SK-N-SH (cell line): ENCODE results near the gene CRNN.

Experiments
- ELF1 ChIP-seq: IDR thresholded peaks from 2 replicates; pipeline ENCODE4 v1.4.0; 2012
- NFIC ChIP-seq: IDR thresholded peaks from 2 replicates; pipeline ENCODE4 v1.4.0; 2012; ENCODE audit warnings: borderline replicate concordance
- NRF1 ChIP-seq: IDR thresholded peaks from 2 replicates; pipeline ENCODE4 v1.6.1; 2012; ENCODE audit warnings: low read depth, mild to moderate bottlenecking, low read length
- POLR2AphosphoS5 ChIP-seq: IDR thresholded peaks from 2 replicates; pipeline ENCODE4 v1.6.1; 2012; ENCODE audit warnings: low read depth, low read length
- RAD21 ChIP-seq: IDR thresholded peaks from 2 replicates; pipeline ENCODE4 v1.6.1; 2012; ENCODE audit warnings: mild to moderate bottlenecking, low read length
- RCOR1 ChIP-seq: fragments of 150-350 bp; IDR thresholded peaks from 2 replicates; pipeline ENCODE4 v1.6.1; 2017; ENCODE audit warnings: antibody characterized with exemption, low read length
- SIN3A ChIP-seq: IDR thresholded peaks from 2 replicates; pipeline ENCODE4 v1.6.1; 2012; ENCODE audit warnings: low read depth, mild to moderate bottlenecking, low read length, moderate library complexity, borderline replicate concordance
- SMC3 ChIP-seq: IDR thresholded peaks from 2 replicates; pipeline ENCODE4 v1.6.1; 2012; ENCODE audit warnings: low read depth, low read length, improper control_type of control experiment
- TAF1 ChIP-seq: IDR thresholded peaks from 2 replicates; pipeline ENCODE4 v1.6.1; 2012; ENCODE audit warnings: low read depth, mild to moderate bottlenecking, low read length, moderate library complexity, borderline replicate concordance
- TF ChIP-seq, protein P1 (sequence below): IDR thresholded peaks from 2 replicates; pipeline ENCODE4; 2012
- TF ChIP-seq, protein P2 (sequence below): IDR thresholded peaks from 2 replicates; pipeline ENCODE4 v1.4.0; 2012; ENCODE audit warnings: low read depth, borderline replicate concordance
- TF ChIP-seq, protein P3 (sequence below): fragments of 200-600 bp; sonication (generic); IDR thresholded peaks from 2 replicates; pipeline ENCODE4 v1.6.1; 2017; ENCODE audit warnings: antibody characterized with exemption, mild to moderate bottlenecking, moderate library complexity
- TF ChIP-seq, protein P4 (sequence below): IDR thresholded peaks from 2 replicates; pipeline ENCODE4 v1.4.0; 2012; ENCODE audit warnings: low read depth, borderline replicate concordance
- TF ChIP-seq, protein P5 (sequence below): IDR thresholded peaks from 2 replicates; pipeline ENCODE4 v1.4.0; 2012; ENCODE audit warnings: low read depth

DNA sequence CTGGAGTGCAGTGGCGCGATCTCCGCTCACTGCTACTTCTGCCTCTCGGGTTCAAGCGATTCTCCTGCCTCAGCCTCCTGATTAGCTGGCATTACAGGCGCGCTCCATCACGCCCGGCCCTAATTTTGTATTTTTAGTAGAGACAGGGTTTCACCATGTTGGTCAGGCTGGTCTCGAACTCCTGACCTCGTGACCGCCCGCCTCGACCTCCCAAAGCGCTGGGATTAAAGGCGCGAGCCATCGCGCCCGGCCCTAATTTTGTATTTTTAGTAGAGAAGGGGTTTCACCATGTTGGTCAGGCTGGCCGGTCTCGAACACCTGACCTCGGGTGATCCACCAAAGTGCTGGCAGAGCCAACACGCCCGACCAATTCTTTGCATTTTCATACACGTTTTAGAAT, 48.6 kb upstream of the CRNN start:
- no peak for TF ChIP-seq SMC3
- TF ChIP-seq, protein P1, sequence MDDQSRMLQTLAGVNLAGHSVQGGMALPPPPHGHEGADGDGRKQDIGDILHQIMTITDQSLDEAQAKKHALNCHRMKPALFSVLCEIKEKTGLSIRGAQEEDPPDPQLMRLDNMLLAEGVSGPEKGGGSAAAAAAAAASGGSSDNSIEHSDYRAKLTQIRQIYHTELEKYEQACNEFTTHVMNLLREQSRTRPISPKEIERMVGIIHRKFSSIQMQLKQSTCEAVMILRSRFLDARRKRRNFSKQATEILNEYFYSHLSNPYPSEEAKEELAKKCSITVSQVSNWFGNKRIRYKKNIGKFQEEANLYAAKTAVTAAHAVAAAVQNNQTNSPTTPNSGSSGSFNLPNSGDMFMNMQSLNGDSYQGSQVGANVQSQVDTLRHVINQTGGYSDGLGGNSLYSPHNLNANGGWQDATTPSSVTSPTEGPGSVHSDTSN: no peak
- TF ChIP-seq, protein P2, sequence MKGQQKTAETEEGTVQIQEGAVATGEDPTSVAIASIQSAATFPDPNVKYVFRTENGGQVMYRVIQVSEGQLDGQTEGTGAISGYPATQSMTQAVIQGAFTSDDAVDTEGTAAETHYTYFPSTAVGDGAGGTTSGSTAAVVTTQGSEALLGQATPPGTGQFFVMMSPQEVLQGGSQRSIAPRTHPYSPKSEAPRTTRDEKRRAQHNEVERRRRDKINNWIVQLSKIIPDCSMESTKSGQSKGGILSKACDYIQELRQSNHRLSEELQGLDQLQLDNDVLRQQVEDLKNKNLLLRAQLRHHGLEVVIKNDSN: no peak
- TF ChIP-seq, protein P3, sequence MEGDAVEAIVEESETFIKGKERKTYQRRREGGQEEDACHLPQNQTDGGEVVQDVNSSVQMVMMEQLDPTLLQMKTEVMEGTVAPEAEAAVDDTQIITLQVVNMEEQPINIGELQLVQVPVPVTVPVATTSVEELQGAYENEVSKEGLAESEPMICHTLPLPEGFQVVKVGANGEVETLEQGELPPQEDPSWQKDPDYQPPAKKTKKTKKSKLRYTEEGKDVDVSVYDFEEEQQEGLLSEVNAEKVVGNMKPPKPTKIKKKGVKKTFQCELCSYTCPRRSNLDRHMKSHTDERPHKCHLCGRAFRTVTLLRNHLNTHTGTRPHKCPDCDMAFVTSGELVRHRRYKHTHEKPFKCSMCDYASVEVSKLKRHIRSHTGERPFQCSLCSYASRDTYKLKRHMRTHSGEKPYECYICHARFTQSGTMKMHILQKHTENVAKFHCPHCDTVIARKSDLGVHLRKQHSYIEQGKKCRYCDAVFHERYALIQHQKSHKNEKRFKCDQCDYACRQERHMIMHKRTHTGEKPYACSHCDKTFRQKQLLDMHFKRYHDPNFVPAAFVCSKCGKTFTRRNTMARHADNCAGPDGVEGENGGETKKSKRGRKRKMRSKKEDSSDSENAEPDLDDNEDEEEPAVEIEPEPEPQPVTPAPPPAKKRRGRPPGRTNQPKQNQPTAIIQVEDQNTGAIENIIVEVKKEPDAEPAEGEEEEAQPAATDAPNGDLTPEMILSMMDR: no peak
- no peak for TF ChIP-seq ELF1
- TF ChIP-seq POLR2AphosphoS5: no peak
- TF ChIP-seq, protein P4, sequence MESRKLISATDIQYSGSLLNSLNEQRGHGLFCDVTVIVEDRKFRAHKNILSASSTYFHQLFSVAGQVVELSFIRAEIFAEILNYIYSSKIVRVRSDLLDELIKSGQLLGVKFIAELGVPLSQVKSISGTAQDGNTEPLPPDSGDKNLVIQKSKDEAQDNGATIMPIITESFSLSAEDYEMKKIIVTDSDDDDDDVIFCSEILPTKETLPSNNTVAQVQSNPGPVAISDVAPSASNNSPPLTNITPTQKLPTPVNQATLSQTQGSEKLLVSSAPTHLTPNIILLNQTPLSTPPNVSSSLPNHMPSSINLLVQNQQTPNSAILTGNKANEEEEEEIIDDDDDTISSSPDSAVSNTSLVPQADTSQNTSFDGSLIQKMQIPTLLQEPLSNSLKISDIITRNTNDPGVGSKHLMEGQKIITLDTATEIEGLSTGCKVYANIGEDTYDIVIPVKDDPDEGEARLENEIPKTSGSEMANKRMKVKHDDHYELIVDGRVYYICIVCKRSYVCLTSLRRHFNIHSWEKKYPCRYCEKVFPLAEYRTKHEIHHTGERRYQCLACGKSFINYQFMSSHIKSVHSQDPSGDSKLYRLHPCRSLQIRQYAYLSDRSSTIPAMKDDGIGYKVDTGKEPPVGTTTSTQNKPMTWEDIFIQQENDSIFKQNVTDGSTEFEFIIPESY: no peak
- no peak for TF ChIP-seq NRF1
- no peak for TF ChIP-seq RAD21
- TF ChIP-seq NFIC: no peak
- no peak for TF ChIP-seq RCOR1
- no peak for TF ChIP-seq SIN3A
- TF ChIP-seq, protein P5, sequence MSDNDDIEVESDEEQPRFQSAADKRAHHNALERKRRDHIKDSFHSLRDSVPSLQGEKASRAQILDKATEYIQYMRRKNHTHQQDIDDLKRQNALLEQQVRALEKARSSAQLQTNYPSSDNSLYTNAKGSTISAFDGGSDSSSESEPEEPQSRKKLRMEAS: no peak
- TF ChIP-seq TAF1: no peak
